Suprapubic skin (tissue), 4 donors: ENCODE results near the gene TSHZ2. TPM values are rescaled to one million over a fixed set of nuclear protein-coding genes. Genes with fewer than 3 reads are reported as not detected.

Experiments used
- DNase-seq, 2 donors: peaks; one replicate each; pipeline ENCODE4 v3.0.0-alpha.2; 2019; ENCODE audit warnings: low spot score in 2 of 2
- H3K27ac ChIP-seq: fragments of 200-600 bp; sonication (generic); one replicate; pipeline ENCODE4 v1.5.1; 2019
- H3K27me3 ChIP-seq: fragments of 200-600 bp; sonication (generic); one replicate; pipeline ENCODE4 v1.5.1; 2019
- H3K36me3 ChIP-seq: fragments of 200-600 bp; sonication (generic); one replicate; pipeline ENCODE4 v1.5.1; 2019
- H3K4me1 ChIP-seq: fragments of 200-600 bp; sonication (generic); one replicate; pipeline ENCODE4 v1.5.1; 2019
- H3K4me3 ChIP-seq: fragments of 200-600 bp; sonication (generic); one replicate; pipeline ENCODE4 v1.5.1; 2019; ENCODE audit warnings: mild to moderate bottlenecking
- H3K9me3 ChIP-seq: fragments of 200-600 bp; sonication (generic); one replicate; pipeline ENCODE4 v1.5.1; 2019
- CTCF ChIP-seq, 2 donors: fragments of 200-600 bp in 1 of 2; fragments of 450-650 bp in 1 of 2; sonication (generic) in 1 of 2; IDR thresholded peaks; one replicate each; pipeline ENCODE4 v1.5.1; 2016 to 2019; ENCODE audit warnings: antibody characterized with exemption in 2 of 2, mild to moderate bottlenecking in 1 of 2, moderate library complexity in 1 of 2
- EP300 ChIP-seq: sonication (generic); formaldehyde crosslinking; IDR thresholded peaks from one replicate; pipeline ENCODE4 v1.6.1; 2017; ENCODE audit warnings: antibody characterized with exemption
- POLR2A ChIP-seq, 2 donors: fragments of 450-650 bp; IDR thresholded peaks; one replicate each; pipeline ENCODE4 v1.6.1; 2017; ENCODE audit warnings: antibody characterized with exemption in 2 of 2, mild to moderate bottlenecking in 2 of 2, moderate library complexity in 2 of 2
- POLR2AphosphoS5 ChIP-seq, 3 donors: sonication (generic); formaldehyde crosslinking; IDR thresholded peaks; one replicate each; pipeline ENCODE4 v1.6.1; 2017; ENCODE audit warnings: antibody characterized with exemption in 3 of 3
- WGBS: methylation state at CpG from one replicate; pipeline ENCODE4 v1.1.5; 2018; 5-methylcytosine and 5-hydroxymethylcytosine counted together
- total RNA-seq, 4 donors: library from RNA; depleted of rRNA; stranded (reverse); fragments of >200 nt; gene quantifications; one replicate each; pipeline ENCODE4 v1.1.0, GENCODE V29; 2016

Gene TSHZ2
- total RNA-seq, 4 donors from 2014 or later: 10.2 to 24.7 (median 19.2) TPM

DNA sequence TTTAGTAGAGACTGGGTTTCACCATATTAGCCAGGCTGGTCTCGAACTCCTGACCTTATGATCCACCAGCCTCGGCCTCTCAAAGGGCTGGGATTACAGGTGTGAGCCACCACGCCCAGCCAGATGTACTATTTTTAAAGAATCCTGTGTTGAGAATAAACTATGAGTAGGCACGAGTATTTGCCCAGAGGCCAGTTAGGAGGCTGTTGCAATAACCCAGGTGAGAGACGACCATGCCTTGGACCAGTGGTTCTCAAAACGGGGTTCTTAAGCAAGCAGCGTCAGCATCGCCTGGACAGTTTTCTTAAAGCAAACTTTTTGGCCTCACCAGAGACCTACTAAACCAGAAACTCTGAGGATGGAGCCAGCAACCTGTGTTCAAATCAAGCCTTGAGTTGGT is 362.7 kb downstream of the TSHZ2 start:
- Histone ChIP-seq H3K4me3 (no peak overlapping the region), H3K27ac (no peak overlapping the region), H3K36me3 (no peaks in the 10 kb centered on the region), H3K27me3 (no peaks in the 10 kb centered on the region), H3K4me1 (peaks cover 20% of the 10 kb centered on the region), H3K9me3 (no peaks in the 10 kb centered on the region)
- WGBS: 89% methylated on average over 8 of the region's 8 CpGs
- TF ChIP-seq EP300 (no peak), CTCF (IDR thresholded peaks at IDR 0.05) (no peak), POLR2AphosphoS5 (IDR thresholded peaks at IDR 0.05) (no peak), POLR2A (IDR thresholded peaks at IDR 0.05) (no peak)
- DNase-seq: no peak

GRCh38 chr20:53335555-53335954 is 363.4 kb downstream of the TSHZ2 start:
- H3K27me3 ChIP-seq: no peaks in the 10 kb centered on the region
- 67% methylated on average over 6 of the region's 6 CpGs for WGBS
- H3K36me3 ChIP-seq: no peaks in the 10 kb centered on the region
- H3K4me3 ChIP-seq: no peak overlapping the region
- no peak for DNase-seq
- H3K4me1 ChIP-seq: peaks cover 20% of the 10 kb centered on the region
- TF ChIP-seq EP300: no peak
- no peak for TF ChIP-seq POLR2AphosphoS5 (IDR thresholded peaks at IDR 0.05)
- TF ChIP-seq CTCF (IDR thresholded peaks at IDR 0.05): no peak
- TF ChIP-seq POLR2A (IDR thresholded peaks at IDR 0.05): no peak
- no peak overlapping the region for H3K27ac ChIP-seq
- no peaks in the 10 kb centered on the region for H3K9me3 ChIP-seq

DNA sequence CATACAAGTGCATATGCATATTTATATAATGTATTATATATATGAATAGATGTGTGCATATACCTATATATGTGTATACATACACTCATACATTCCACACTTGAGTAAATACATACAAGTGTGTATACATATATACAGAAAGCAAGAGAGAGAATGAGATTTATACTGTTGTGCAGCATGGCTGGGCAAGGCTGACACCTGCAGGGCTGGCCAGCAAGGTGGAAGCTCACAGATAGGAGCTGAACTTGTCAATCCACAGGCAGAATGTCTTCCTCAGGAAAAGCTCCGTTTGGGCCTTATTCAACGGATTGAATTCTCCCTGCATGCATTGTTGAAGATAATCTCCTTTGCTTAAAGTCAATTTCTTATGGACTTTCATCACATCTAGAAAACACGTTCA is 364.7 kb downstream of the TSHZ2 start:
- no peaks in the 10 kb centered on the region for H3K27me3 ChIP-seq
- DNase-seq: no peak
- peaks cover 11% of the 10 kb centered on the region for H3K4me1 ChIP-seq
- no peak for TF ChIP-seq POLR2AphosphoS5 (IDR thresholded peaks at IDR 0.05)
- TF ChIP-seq CTCF (IDR thresholded peaks at IDR 0.05): no peak
- TF ChIP-seq EP300: no peak
- TF ChIP-seq POLR2A (IDR thresholded peaks at IDR 0.05): no peak
- no peak overlapping the region for H3K4me3 ChIP-seq
- H3K9me3 ChIP-seq: no peaks in the 10 kb centered on the region
- WGBS: 88% methylated on average over 3 of the region's 3 CpGs
- H3K36me3 ChIP-seq: no peaks in the 10 kb centered on the region
- H3K27ac ChIP-seq: no peak overlapping the region

GRCh38 chr20:53337390-53338101 is 365.4 kb downstream of the TSHZ2 start:
- TF ChIP-seq CTCF (IDR thresholded peaks at IDR 0.05): no peak
- TF ChIP-seq POLR2A (IDR thresholded peaks at IDR 0.05): no peak
- TF ChIP-seq POLR2AphosphoS5 (IDR thresholded peaks at IDR 0.05): no peak
- TF ChIP-seq EP300: no peak
- DNase-seq: no peak
- WGBS: 82% methylated on average over 8 of the region's 8 CpGs

DNA sequence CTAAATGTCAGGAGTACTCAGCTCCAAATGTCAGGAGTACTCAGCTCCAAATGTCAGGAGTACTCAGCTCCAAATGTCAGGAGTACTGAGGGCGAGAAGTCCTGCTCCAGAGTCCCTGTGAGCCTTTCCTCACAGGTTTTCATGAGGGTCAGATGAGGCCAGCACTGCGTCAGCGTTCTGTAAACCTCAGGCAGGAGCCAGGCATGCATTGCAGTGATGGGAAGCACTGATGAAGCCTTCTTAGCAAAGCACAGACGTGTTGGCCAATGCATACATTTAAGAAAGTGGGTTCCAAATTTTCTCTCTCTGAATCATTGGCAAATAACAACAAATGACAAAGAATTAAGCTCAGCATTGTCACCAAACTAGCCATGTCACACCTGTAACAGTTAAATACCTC is 366.6 kb downstream of the TSHZ2 start:
- Histone ChIP-seq H3K4me3 (no peak overlapping the region), H3K4me1 (no peaks in the 10 kb centered on the region), H3K36me3 (no peaks in the 10 kb centered on the region), H3K27ac (no peak overlapping the region), H3K9me3 (no peaks in the 10 kb centered on the region), H3K27me3 (no peaks in the 10 kb centered on the region)
- no peak for TF ChIP-seq CTCF (IDR thresholded peaks at IDR 0.05)
- TF ChIP-seq POLR2AphosphoS5 (IDR thresholded peaks at IDR 0.05): no peak
- no peak for TF ChIP-seq POLR2A (IDR thresholded peaks at IDR 0.05)
- no peak for TF ChIP-seq EP300
- DNase-seq: no peak
- WGBS: 93% methylated on average over 4 of the region's 4 CpGs

More at GRCh38 chr20:53337390-53338101, 365.4 kb downstream of the TSHZ2 start:
- Histone ChIP-seq H3K27ac (no peak overlapping the region), H3K36me3 (no peaks in the 10 kb centered on the region), H3K4me3 (no peak overlapping the region), H3K9me3 (no peaks in the 10 kb centered on the region), H3K4me1 (peaks cover 6% of the 10 kb centered on the region), H3K27me3 (no peaks in the 10 kb centered on the region)
